IMR-90 (cell line): ENCODE results near the gene MSI2. TPM values are rescaled to one million over a fixed set of nuclear protein-coding genes. Genes with fewer than 3 reads are reported as not detected.

Experiments
- ATAC-seq: fragments of 200-7000 bp; cut with Tn5 transposase; 2 replicates; pipeline ENCODE4 v1.9.1; 2020; ENCODE audit warnings: low read depth, mild to moderate bottlenecking, moderate library complexity
- BruUV-seq: library from RNA; stranded (reverse); fragments of 400-500 nt; replicated peaks from 2 replicates; lab custom pipeline; 2021; lab: Mats Ljungman, UMichigan
- CTCF ChIA-PET: fragments of 300-600 bp; formaldehyde crosslinking; extraction: SDS; loops from one replicate; lab custom pipeline; 2021; ENCODE audit warnings: antibody characterized with exemption; lab: Yijun Ruan, JAX
- POLR2A ChIA-PET: fragments of 300-600 bp; sonication (Branson Sonifier 250); formaldehyde crosslinking; loops from one replicate; lab custom pipeline; 2022; ENCODE audit warnings: antibody characterized with exemption; ENCODE audit not compliant: unreplicated experiment; lab: Charles Lee
- DNase-seq: peaks from one replicate; pipeline ENCODE4 v3.0.0; 2013
- H2AFZ ChIP-seq: replicated peaks from 2 replicates; pipeline ENCODE3; 2013; ENCODE audit warnings: low read length, mild to moderate bottlenecking; ENCODE audit not compliant: poor library complexity
- H2AK5ac ChIP-seq: 2 replicates; pipeline ENCODE4 v1.6.1; 2013; ENCODE audit warnings: low read depth, low read length, inconsistent platforms
- H2AK9ac ChIP-seq: replicated peaks from 2 replicates; pipeline ENCODE3; 2013; ENCODE audit warnings: mild to moderate bottlenecking, low read depth, low read length, moderate library complexity; ENCODE audit not compliant: poor library complexity
- H2BK120ac ChIP-seq: 2 replicates; pipeline ENCODE4 v1.6.1; 2013; ENCODE audit warnings: low read depth, low read length, inconsistent platforms
- H2BK15ac ChIP-seq: 3 replicates; pipeline ENCODE4 v1.6.1; 2013; ENCODE audit warnings: low read depth, low read length, inconsistent platforms
- H2BK20ac ChIP-seq: 2 replicates; pipeline ENCODE4 v1.6.1; 2013; ENCODE audit warnings: low read depth, mild to moderate bottlenecking, inconsistent platforms, low read length, moderate library complexity
- H2BK5ac ChIP-seq: 2 replicates; pipeline ENCODE4 v1.6.1; 2013; ENCODE audit warnings: mild to moderate bottlenecking, low read depth, low read length, inconsistent platforms; ENCODE audit not compliant: poor library complexity, severe bottlenecking
- H3K14ac ChIP-seq: replicated peaks from 2 replicates; pipeline ENCODE4 v1.6.1; 2013; ENCODE audit warnings: low read depth, low read length, inconsistent platforms
- H3K18ac ChIP-seq: 2 replicates; pipeline ENCODE4 v1.6.1; 2013; ENCODE audit warnings: low read depth, low read length, control low read depth
- H3K23ac ChIP-seq: 2 replicates; pipeline ENCODE4 v1.6.1; 2013; ENCODE audit warnings: low read depth, low read length, inconsistent platforms
- H3K27ac ChIP-seq: 2 replicates; pipeline ENCODE4 v1.5.1; 2013; ENCODE audit warnings: mild to moderate bottlenecking, control low read depth, low read length; ENCODE audit not compliant: insufficient read depth
- H3K27me3 ChIP-seq: 2 replicates; pipeline ENCODE4 v1.6.1; 2013; ENCODE audit warnings: low read length; ENCODE audit not compliant: control insufficient read depth, insufficient read depth
- H3K36me3 ChIP-seq: 2 replicates; pipeline ENCODE4 v1.6.1; 2013; ENCODE audit warnings: low read length, mixed read lengths; ENCODE audit not compliant: control insufficient read depth, insufficient read depth
- H3K4ac ChIP-seq: 2 replicates; pipeline ENCODE4 v1.6.1; 2013; ENCODE audit warnings: low read depth, low read length, inconsistent platforms
- H3K4me1 ChIP-seq: 2 replicates; pipeline ENCODE4 v1.6.1; 2013; ENCODE audit warnings: low read length, mixed read lengths; ENCODE audit not compliant: control insufficient read depth, insufficient read depth
- H3K4me2 ChIP-seq: 2 replicates; pipeline ENCODE4 v1.6.1; 2013; ENCODE audit warnings: low read depth, mild to moderate bottlenecking, control low read depth, low read length, moderate library complexity
- H3K4me3 ChIP-seq: 2 replicates; pipeline ENCODE4 v1.5.1; 2013; ENCODE audit warnings: low read depth, mild to moderate bottlenecking, control low read depth, low read length, moderate library complexity; ENCODE audit not compliant: insufficient read depth
- H3K56ac ChIP-seq: 2 replicates; pipeline ENCODE4 v1.6.1; 2013; ENCODE audit warnings: low read length, inconsistent platforms; ENCODE audit not compliant: insufficient read depth; ENCODE audit errors: extremely low read depth
- H3K79me1 ChIP-seq, 2 experiments: 2 replicates each; pipeline ENCODE4 v1.6.1; 2013; ENCODE audit warnings: low read length in 2 of 2, inconsistent platforms in 1 of 2, low read depth in 1 of 2
- H3K9ac ChIP-seq: 2 replicates; pipeline ENCODE4 v1.6.1; 2013; ENCODE audit warnings: low read depth, low read length, control low read depth
- H3K9me1 ChIP-seq: 2 replicates; pipeline ENCODE4 v1.6.1; 2013; ENCODE audit warnings: low read length, inconsistent platforms; ENCODE audit not compliant: insufficient read depth
- H3K9me3 ChIP-seq: 2 replicates; pipeline ENCODE4 v1.6.1; 2013; ENCODE audit warnings: low read length; ENCODE audit not compliant: control insufficient read depth, insufficient read depth
- H4K20me1 ChIP-seq: 2 replicates; pipeline ENCODE4 v1.6.1; 2013; ENCODE audit warnings: low read length, inconsistent platforms; ENCODE audit not compliant: insufficient read depth
- H4K5ac ChIP-seq: 2 replicates; pipeline ENCODE4 v1.6.1; 2013; ENCODE audit warnings: mild to moderate bottlenecking, low read depth, low read length, control low read depth
- H4K8ac ChIP-seq, 2 experiments: 2 replicates each; pipeline ENCODE4 v1.6.1; 2013; ENCODE audit warnings: low read depth in 2 of 2, low read length in 2 of 2, control low read depth in 1 of 2, inconsistent platforms in 1 of 2
- H4K91ac ChIP-seq: 2 replicates; pipeline ENCODE4 v1.6.1; 2013; ENCODE audit warnings: low read depth, low read length, inconsistent platforms; ENCODE audit not compliant: insufficient read depth
- WGBS, 2 experiments: methylation state at CpG; one replicate each; pipeline versions ENCODE4 v1.1.5 to v1.1.7; 2013; ENCODE audit warnings: missing lambda C conversion rate in 2 of 2; ENCODE audit not compliant: insufficient read length in 1 of 2; ENCODE audit errors: extremely low coverage in 2 of 2; 5-methylcytosine and 5-hydroxymethylcytosine counted together
- dilution Hi-C: fragments of 300-500 bp; cut with HindIII; formaldehyde crosslinking; loops from one replicate; pipeline ENCODE4 v1.14.3; 2018; ENCODE audit warnings: low sequenced_read_pairs; ENCODE audit not compliant: unreplicated experiment
- in situ Hi-C: fragments of 300-500 bp; cut with MboI; formaldehyde crosslinking; loops from 3 replicates; pipeline ENCODE4 v1.14.3; 2019; ENCODE audit warnings: low sequenced_read_pairs, inconsistent platforms, mixed read lengths
- intact Hi-C: fragments of 100-400 bp; cut with micrococcal nuclease; formaldehyde crosslinking; loops from 2 replicates; pipeline ENCODE4 v1.10.0; 2022
- polyA plus RNA-seq, 3 experiments: library from polyadenylated mRNA; depleted of rRNA; stranded (reverse); fragments of >200 nt; gene quantifications; 2 replicates each; pipeline ENCODE4 v1.2.3, GENCODE V29; 2012; ENCODE audit warnings: low replicate concordance in 1 of 3
- total RNA-seq: library from RNA; depleted of rRNA; stranded (reverse); fragments of >200 nt; gene quantifications from 2 replicates; pipeline ENCODE4 v1.2.3, GENCODE V29; 2012
- TF ChIP-seq, protein P1 (sequence below): conservative IDR thresholded peaks from 2 replicates; pipeline ENCODE4 v1.5.1; 2012; ENCODE audit warnings: mild to moderate bottlenecking, low read depth, low read length, improper control_type of control experiment

MSI2 gene
- total and polyA plus RNA-seq, 2 of the 4 experiments (the other 2 are of a cell fraction) = 13.0 to 16.0 TPM

DNA sequence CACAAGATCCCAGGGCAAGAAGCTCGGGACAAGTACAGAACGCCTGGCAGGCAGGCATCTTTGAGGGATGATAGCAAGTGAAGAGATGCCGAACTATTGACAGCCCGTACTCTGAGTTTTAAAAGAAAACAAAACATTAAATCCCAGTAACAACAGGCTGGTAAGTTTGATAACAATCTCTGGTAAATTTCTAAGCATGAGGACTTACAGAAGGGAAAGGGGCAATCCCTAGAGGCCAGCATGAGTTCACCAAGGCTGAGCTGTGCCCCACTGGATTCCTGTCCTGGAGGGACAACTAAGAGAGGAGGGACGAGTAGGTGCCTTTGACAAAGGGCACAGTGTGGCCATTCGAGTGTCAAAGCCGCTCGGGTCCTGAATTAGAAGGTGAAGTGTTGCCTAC, 462.6 kb downstream of the MSI2 start:
- BruUV-seq = no TSS peak
- H3K9me1 ChIP-seq = no peaks in the 10 kb centered on the region
- no peak overlapping the region for H3K4me3 ChIP-seq
- H4K5ac ChIP-seq = no peak overlapping the region
- H3K4ac ChIP-seq = no peak overlapping the region
- dilution Hi-C loops (no loop called here), in situ Hi-C loops (no loop called here), intact Hi-C loops (no loop called here)
- no peak overlapping the region for H2BK20ac ChIP-seq
- H3K27ac ChIP-seq = no peak overlapping the region
- WGBS, 2 experiments = 63% methylated on average over 4 of the region's 8 CpGs; no CpG with 5 or more reads in 1 of the 2 experiments
- H3K4me2 ChIP-seq = no peak overlapping the region
- H3K9me3 ChIP-seq = no peaks in the 10 kb centered on the region
- H3K27me3 ChIP-seq = peaks cover 44% of the 10 kb centered on the region
- no peak overlapping the region for H3K56ac ChIP-seq
- DNase-seq (no peak), ATAC-seq (no peak)
- ChIA-PET CTCF (no interaction called here), POLR2A (no interaction called here)
- no peak overlapping the region for H2BK5ac ChIP-seq
- no peak overlapping the region for H3K18ac ChIP-seq
- H2AK5ac ChIP-seq = no peak overlapping the region
- no peaks in the 10 kb centered on the region for H4K20me1 ChIP-seq
- H3K14ac ChIP-seq = no peak overlapping the region
- TF ChIP-seq, protein P1, sequence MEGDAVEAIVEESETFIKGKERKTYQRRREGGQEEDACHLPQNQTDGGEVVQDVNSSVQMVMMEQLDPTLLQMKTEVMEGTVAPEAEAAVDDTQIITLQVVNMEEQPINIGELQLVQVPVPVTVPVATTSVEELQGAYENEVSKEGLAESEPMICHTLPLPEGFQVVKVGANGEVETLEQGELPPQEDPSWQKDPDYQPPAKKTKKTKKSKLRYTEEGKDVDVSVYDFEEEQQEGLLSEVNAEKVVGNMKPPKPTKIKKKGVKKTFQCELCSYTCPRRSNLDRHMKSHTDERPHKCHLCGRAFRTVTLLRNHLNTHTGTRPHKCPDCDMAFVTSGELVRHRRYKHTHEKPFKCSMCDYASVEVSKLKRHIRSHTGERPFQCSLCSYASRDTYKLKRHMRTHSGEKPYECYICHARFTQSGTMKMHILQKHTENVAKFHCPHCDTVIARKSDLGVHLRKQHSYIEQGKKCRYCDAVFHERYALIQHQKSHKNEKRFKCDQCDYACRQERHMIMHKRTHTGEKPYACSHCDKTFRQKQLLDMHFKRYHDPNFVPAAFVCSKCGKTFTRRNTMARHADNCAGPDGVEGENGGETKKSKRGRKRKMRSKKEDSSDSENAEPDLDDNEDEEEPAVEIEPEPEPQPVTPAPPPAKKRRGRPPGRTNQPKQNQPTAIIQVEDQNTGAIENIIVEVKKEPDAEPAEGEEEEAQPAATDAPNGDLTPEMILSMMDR = no peak
- H3K4me1 ChIP-seq = no peaks in the 10 kb centered on the region
- no peaks in the 10 kb centered on the region for H3K36me3 ChIP-seq
- no peak overlapping the region for H4K91ac ChIP-seq
- no peak overlapping the region for H2AFZ ChIP-seq
- no peak overlapping the region for H4K8ac ChIP-seq
- no peak overlapping the region for H2BK15ac ChIP-seq
- H3K23ac ChIP-seq = no peak overlapping the region
- no peaks in the 10 kb centered on the region for H3K79me1 ChIP-seq
- no peak overlapping the region for H3K9ac ChIP-seq
- no peak overlapping the region for H2AK9ac ChIP-seq
- no peak overlapping the region for H2BK120ac ChIP-seq
